Ovary (tissue), 3 donors: ENCODE data around the gene PGAM2.

ENCODE experiments used
- CTCF ChIP-seq, 3 donors: fragments of 450-650 bp in 2 of 3; fragments of 200-600 bp in 1 of 3; IDR thresholded peaks; one replicate each; pipeline versions ENCODE4 v1.5.1 to v1.8.0; 2016 to 2022; ENCODE audit warnings: antibody characterized with exemption in 3 of 3, mild to moderate bottlenecking in 1 of 3
- EP300 ChIP-seq: sonication (generic); formaldehyde crosslinking; IDR thresholded peaks from one replicate; pipeline ENCODE4 v1.6.1; 2017; ENCODE audit warnings: antibody characterized with exemption
- POLR2A ChIP-seq: fragments of 450-650 bp; IDR thresholded peaks from one replicate; pipeline ENCODE4 v1.6.1; 2017; ENCODE audit warnings: antibody characterized with exemption, mild to moderate bottlenecking, moderate library complexity
- donor health status: DM: no; HTN: no; CAD: no.

DNA sequence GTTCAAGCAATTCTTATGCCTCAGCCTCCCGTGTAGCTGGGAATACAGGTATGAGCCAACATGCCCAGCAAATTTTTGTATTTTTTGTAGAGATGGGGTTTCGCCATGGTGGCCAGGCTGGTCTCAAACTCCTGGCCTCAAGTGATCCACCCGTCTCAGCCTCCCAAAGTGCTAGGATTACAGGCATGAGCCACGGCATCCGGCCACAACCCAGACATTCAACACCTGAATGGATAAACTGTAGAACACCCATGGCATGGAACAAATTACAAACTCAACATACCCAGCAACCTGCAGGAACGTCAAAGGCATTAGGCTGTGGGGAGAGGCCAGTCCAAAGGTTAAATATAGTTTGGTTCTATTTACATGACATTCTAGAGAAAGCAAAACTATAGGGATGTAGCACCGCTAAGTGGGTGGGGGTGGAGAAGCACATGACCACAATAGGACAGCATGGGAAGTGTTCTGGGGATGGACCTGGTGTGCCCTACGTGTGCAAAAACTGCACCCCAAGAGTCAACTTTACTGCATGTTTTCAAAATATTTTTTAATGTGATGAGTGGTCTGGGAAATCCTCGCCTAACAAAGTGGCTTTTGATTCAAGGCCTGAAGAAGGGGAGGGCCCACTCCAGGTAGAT lies 6.5 kb upstream of the PGAM2 start:
- TF ChIP-seq CTCF (IDR thresholded peaks at IDR 0.05): no peak
- TF ChIP-seq EP300: no peak
- TF ChIP-seq POLR2A: no peak
